CD14-positive monocyte (primary cell): ENCODE data around the gene CLBA1. TPM values are rescaled to one million over a fixed set of nuclear protein-coding genes. Genes with fewer than 3 reads are reported as not detected.

Source experiments
- DNase-seq, 3 donors: peaks; one replicate each; pipeline ENCODE4 v3.0.0-alpha.2; 2011 to 2022
- H2AFZ ChIP-seq: 2 replicates; pipeline ENCODE4 v1.6.0; 2012; ENCODE audit warnings: mild to moderate bottlenecking, low read depth, low read length, inconsistent platforms; ENCODE audit not compliant: insufficient read depth, poor library complexity, severe bottlenecking
- H3K27ac ChIP-seq, 2 donors: 1 replicate in 1 of 2; 2 replicates in 1 of 2; pipeline ENCODE4 v1.5.1; 2012 to 2013; ENCODE audit warnings: low read length in 2 of 2, control low read depth in 1 of 2, inconsistent platforms in 1 of 2, low read depth in 1 of 2, mild to moderate bottlenecking in 1 of 2
- H3K27me3 ChIP-seq, 2 donors: one replicate each; pipeline versions ENCODE4 v1.6.0 to v1.6.1; 2011 to 2013; ENCODE audit warnings: low read length in 2 of 2; ENCODE audit not compliant: control insufficient read depth in 2 of 2, insufficient read depth in 2 of 2
- H3K36me3 ChIP-seq, 2 donors: replicated peaks in 1 of 2; 1 replicate in 1 of 2; 2 replicates in 1 of 2; pipeline versions ENCODE4 v1.5.1 to v1.6.1; 2012 to 2013; ENCODE audit warnings: low read length in 2 of 2, control low read depth in 1 of 2, inconsistent platforms in 1 of 2, mild to moderate bottlenecking in 1 of 2; ENCODE audit not compliant: insufficient read depth in 2 of 2, control insufficient read depth in 1 of 2
- H3K4me1 ChIP-seq, 2 donors: 1 replicate in 1 of 2; 2 replicates in 1 of 2; pipeline versions ENCODE4 v1.5.1 to v1.6.1; 2012 to 2013; ENCODE audit warnings: low read length in 2 of 2, control low read depth in 1 of 2, inconsistent platforms in 1 of 2, mild to moderate bottlenecking in 1 of 2, moderate library complexity in 1 of 2; ENCODE audit not compliant: insufficient read depth in 2 of 2, control insufficient read depth in 1 of 2
- H3K4me2 ChIP-seq: replicated peaks from 2 replicates; pipeline ENCODE3; 2012; ENCODE audit warnings: low read length, moderate library complexity, mild to moderate bottlenecking; ENCODE audit not compliant: poor library complexity, severe bottlenecking; ENCODE audit errors: extremely low read depth
- H3K4me3 ChIP-seq, 3 experiments: fragments of 200-600 bp in 1 of 3; sonication (generic) in 1 of 3; replicated peaks in 1 of 3; 1 replicate in 2 of 3; 2 replicates in 1 of 3; pipeline ENCODE4 v1.5.1; 2011 to 2013; ENCODE audit warnings: low read length in 3 of 3, mild to moderate bottlenecking in 3 of 3, control low read depth in 2 of 3, low read depth in 2 of 3, inconsistent platforms in 1 of 3, moderate library complexity in 1 of 3
- H3K79me2 ChIP-seq: 2 replicates; pipeline ENCODE4 v1.6.0; 2012; ENCODE audit warnings: mild to moderate bottlenecking, control low read depth, inconsistent platforms, low read length, moderate library complexity; ENCODE audit not compliant: insufficient read depth
- H3K9ac ChIP-seq: 2 replicates; pipeline ENCODE4 v1.6.0; 2017; ENCODE audit warnings: low read length, mild to moderate bottlenecking; ENCODE audit not compliant: insufficient read depth, poor library complexity, severe bottlenecking
- H3K9me3 ChIP-seq, 2 donors: replicated peaks in 1 of 2; 1 replicate in 1 of 2; 2 replicates in 1 of 2; pipeline versions ENCODE4 v1.5.1 to v1.6.1; 2012 to 2013; ENCODE audit warnings: low read length in 2 of 2, control low read depth in 1 of 2; ENCODE audit not compliant: control insufficient read depth in 1 of 2, insufficient read depth in 1 of 2
- H4K20me1 ChIP-seq: 2 replicates; pipeline ENCODE4 v1.6.0; 2012; ENCODE audit warnings: mild to moderate bottlenecking, low read length, control low read depth, moderate library complexity; ENCODE audit not compliant: insufficient read depth
- H3K27ac Mint-ChIP-seq, 7 donors: one replicate each; pipeline ENCODE4 v1.8.0; 2020; ENCODE audit warnings: mild to moderate bottlenecking in 7 of 7, mixed read lengths in 7 of 7, moderate library complexity in 6 of 7, inconsistent platforms in 2 of 7
- H3K27me3 Mint-ChIP-seq, 3 donors: one replicate each; pipeline ENCODE4 v1.8.0; 2021 to 2022; ENCODE audit warnings: low read depth in 3 of 3, mild to moderate bottlenecking in 3 of 3, mixed read lengths in 3 of 3, moderate library complexity in 3 of 3, inconsistent platforms in 1 of 3
- H3K36me3 Mint-ChIP-seq, 2 donors: one replicate each; pipeline ENCODE4 v1.8.0; 2020; ENCODE audit warnings: mixed read lengths in 2 of 2, inconsistent platforms in 1 of 2, mild to moderate bottlenecking in 1 of 2
- H3K4me1 Mint-ChIP-seq: one replicate; pipeline ENCODE4 v1.8.0; 2020; ENCODE audit warnings: mild to moderate bottlenecking, mixed read lengths
- H3K4me3 Mint-ChIP-seq, 2 donors: one replicate each; pipeline ENCODE4 v1.8.0; 2020; ENCODE audit warnings: mild to moderate bottlenecking in 2 of 2, mixed read lengths in 2 of 2, moderate library complexity in 1 of 2
- H3K9me3 Mint-ChIP-seq, 7 donors: one replicate each; pipeline ENCODE4 v1.8.0; 2020 to 2022; ENCODE audit warnings: mixed read lengths in 7 of 7, mild to moderate bottlenecking in 6 of 7, moderate library complexity in 6 of 7, inconsistent platforms in 2 of 7
- CTCF ChIP-seq: fragments of 200-600 bp; IDR thresholded peaks from one replicate; pipeline ENCODE4 v1.8.0; 2022; ENCODE audit warnings: antibody characterized with exemption, mild to moderate bottlenecking
- WGBS: methylation state at CpG from one replicate; pipeline ENCODE4 v1.1.5; 2013; ENCODE audit warnings: missing lambda C conversion rate; ENCODE audit not compliant: insufficient coverage; 5-methylcytosine and 5-hydroxymethylcytosine counted together
- intact Hi-C, 2 donors: fragments of 100-400 bp; cut with micrococcal nuclease; formaldehyde crosslinking; loops; one replicate each; pipeline versions ENCODE4 v1.15.0 to v1.15.1; 2023
- polyA plus RNA-seq, 3 donors: library from polyadenylated mRNA; depleted of rRNA in 1 of 3; unstranded in 2 of 3; stranded (reverse) in 1 of 3; fragments of 300-500 nt in 2 of 3; fragments of >200 nt in 1 of 3; fragmentation: Illumina TruSeq in 2 of 3; gene quantifications; 1 replicate in 2 of 3; 2 replicates in 1 of 3; pipeline ENCODE4 v1.2.3, GENCODE V29; 2012 to 2021

CLBA1 gene
- polyA plus RNA-seq, 3 donors, result 0.62 to 0.76 (median 0.63) TPM

GRCh38 chr14:105026033-105026785 lies 40.6 kb downstream of the CLBA1 start:
- peak overlapping the region; percentile 46 for H3K4me2 ChIP-seq
- peak overlapping the region; percentile 89 to 98 (median 97) for H3K27ac Mint-ChIP-seq

More at GRCh38 chr14:105026033-105026785, 40.6 kb downstream of the CLBA1 start:
- H3K4me3 ChIP-seq, result peak overlapping the region in 1 of 3 experiments; percentile 45
- TF ChIP-seq CTCF, result no peak
- intact Hi-C loops, result loop anchor here in 1 of 2 donors (1.0 kb wide), 1 partner anchor 8 kb away; no protein-coding TSS in a partner anchor
- H3K27me3 Mint-ChIP-seq, result peaks cover 0 to 5% (median 5%) of the 10 kb centered on the region in 3 donors
- H3K9me3 ChIP-seq, result no peaks in the 10 kb centered on the region
- peak; percentile 78 to 88 (median 88) for DNase-seq
- peak overlapping the region; percentile 41 for H3K9ac ChIP-seq
- H3K36me3 ChIP-seq, result no peaks in the 10 kb centered on the region
- H3K4me1 ChIP-seq, result peaks cover 50 to 66% of the 10 kb centered on the region in 2 donors
- H4K20me1 ChIP-seq, result no peaks in the 10 kb centered on the region
- H3K4me3 Mint-ChIP-seq, result peak overlapping the region in 1 of 2 donors; percentile 6
- H3K9me3 Mint-ChIP-seq, result peaks cover 2 to 11% (median 3%) of the 10 kb centered on the region in 7 donors
- WGBS, result 53% methylated on average over 6 of the region's 16 CpGs
- no peak overlapping the region for H2AFZ ChIP-seq
- H3K27me3 ChIP-seq, result no peaks in the 10 kb centered on the region
- H3K79me2 ChIP-seq, result peaks cover 15% of the 10 kb centered on the region
- peaks cover 14 to 17% of the 10 kb centered on the region in 2 donors for H3K36me3 Mint-ChIP-seq
- peak overlapping the region; percentile 89 to 92 for H3K27ac ChIP-seq
- H3K4me1 Mint-ChIP-seq, result peaks cover 47% of the 10 kb centered on the region
